HG03439 (cell line): ENCODE data around the gene CD44.

ENCODE experiments used
- ATAC-seq: cut with Tn5 transposase; IDR thresholded peaks from one replicate; pipeline ENCODE4 v1.9.1; 2021; ENCODE audit warnings: mild to moderate bottlenecking, moderate library complexity; ENCODE audit not compliant: unreplicated experiment

Gene CD44

GRCh38 chr11:35136311-35136710 lies 2.7 kb upstream of the CD44 start:
- ATAC-seq, result no peak

GRCh38 chr11:35138058-35138457 lies 913 bp upstream of the CD44 start:
- no peak for ATAC-seq

- ATAC-seq, result no peak
Measured at GRCh38 chr11:35138606-35138942, 397 bp upstream of the CD44 start.

GRCh38 chr11:35139722-35140282 lies 831 bp downstream of the CD44 start:
- ATAC-seq, result no peak

DNA sequence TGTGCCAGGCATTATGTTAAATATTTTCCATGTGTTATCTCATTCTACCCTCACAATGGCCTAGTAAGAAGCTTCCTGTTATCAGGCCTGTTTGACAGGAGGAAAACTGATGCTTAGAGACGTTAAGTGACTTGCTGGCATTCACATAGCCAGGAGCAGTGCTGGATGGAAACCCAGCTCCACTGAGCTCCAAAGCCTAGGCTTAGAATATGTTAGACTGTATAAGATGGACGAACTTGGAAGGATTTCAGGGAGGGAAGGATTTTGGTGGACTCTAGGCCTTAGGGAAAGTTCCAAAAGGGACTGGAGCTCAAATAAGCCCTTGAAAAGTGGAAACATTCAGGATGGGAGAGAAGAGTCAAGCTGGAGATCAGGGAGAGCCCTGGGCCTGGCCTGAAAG lies 2.1 kb downstream of the CD44 start:
- no peak for ATAC-seq

DNA sequence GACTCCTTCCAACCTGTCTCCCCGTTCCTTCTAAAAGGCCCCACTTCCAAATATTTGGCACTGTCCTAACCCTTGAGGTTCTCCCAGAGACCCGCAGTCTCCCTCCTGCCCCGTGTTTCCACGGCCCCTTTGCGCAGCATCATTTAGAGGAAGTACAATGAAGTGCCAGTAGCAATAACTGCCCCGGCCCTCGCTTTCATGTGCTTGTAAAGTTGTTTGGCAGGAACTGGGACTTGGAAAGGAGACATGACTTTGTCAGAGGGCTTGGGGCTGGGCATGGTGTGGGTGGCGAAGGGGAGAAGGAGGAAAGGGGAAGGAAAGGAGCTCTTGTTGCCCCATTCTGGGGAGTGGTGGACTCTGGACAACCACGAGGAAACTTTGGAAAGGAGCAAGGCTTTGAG lies 2.6 kb downstream of the CD44 start:
- ATAC-seq, result no peak

- ATAC-seq, result no peak
Measured at GRCh38 chr11:35142481-35143075, 3.6 kb downstream of the CD44 start.

- ATAC-seq, result no peak
Measured at GRCh38 chr11:35143297-35144135, 4.5 kb downstream of the CD44 start.

- ATAC-seq, result peak; percentile 45
Measured at GRCh38 chr11:35144136-35144741, 5.3 kb downstream of the CD44 start.

DNA sequence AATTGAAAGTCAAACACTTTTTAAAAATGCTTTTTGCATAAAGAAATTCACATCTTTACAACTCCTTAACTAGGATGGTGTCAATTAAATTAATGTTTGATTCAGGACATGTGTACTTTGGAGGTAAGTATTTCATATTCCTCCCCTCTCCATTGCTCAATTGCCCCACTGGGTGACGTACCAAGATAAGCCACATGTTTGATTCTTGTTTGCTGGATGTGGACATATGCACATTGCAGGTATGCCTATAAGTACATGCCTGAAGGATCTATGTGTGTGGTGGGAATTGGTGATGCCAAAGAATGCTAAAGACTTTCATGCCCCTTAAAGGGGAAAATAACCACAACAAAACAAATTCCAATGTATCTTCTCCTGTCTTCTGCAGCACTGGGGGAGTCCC lies 5.8 kb downstream of the CD44 start:
- no peak for ATAC-seq

DNA sequence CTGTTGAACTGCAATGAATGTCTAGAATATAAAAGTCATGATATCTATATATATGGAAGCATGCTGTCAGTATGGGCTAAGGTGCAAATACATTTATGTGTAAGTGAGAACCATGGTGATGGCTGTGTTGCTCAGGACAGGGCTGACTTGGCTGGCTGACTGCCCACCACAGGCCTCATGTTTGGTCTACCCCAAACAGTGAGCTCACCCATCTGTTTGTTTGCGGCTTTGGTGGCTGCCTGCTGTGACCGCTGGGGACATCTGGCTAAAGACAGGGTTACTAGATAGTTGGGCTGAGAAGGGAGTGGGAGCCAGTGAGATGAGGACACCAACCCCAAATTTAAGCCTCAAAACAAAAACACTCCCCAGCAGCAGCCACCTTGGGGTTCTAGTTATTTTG lies 6.3 kb downstream of the CD44 start:
- peak; percentile 68 for ATAC-seq

DNA sequence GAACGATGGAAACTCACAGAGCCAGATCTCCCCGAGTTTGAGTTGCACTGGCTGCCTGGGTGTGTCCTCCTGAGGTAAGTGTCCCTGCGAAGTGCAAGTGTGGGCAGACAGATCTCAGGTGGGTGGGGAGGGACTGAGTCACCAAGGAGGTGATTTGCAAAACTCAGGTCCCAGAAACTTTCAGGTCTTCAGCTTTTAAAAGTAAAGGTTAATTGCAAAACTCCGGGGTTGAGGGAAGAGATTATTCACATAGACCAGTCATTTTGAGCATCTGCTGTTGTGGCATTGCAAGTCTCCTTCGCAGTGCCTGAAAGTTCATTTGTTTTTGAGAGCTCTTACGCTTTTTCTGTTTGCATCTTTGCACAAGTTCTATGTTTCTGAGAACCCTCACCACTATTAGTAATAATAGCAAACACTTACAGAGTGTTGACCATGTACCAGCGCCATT lies 7.1 kb downstream of the CD44 start:
- peak; percentile 39 for ATAC-seq

DNA sequence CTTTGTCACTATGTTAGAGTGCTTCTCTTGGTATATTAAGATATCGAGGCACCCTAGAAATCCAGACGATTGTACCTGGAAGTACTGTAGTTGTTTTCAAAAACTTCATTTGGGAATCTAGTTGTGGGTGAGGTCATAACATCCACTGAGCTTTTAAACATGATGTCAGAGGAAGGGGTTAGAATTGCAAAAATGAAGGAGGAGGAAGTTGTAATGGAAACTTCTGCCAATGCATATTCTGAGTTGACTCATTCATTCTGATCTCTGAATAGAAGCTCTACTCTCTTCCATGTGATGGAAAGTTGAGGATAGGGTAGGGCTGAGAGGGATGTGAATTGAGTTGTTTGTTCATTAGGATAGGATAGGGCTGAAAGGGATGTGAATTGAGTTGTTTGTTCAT lies 7.7 kb downstream of the CD44 start:
- no peak for ATAC-seq

GRCh38 chr11:35147235-35147634 lies 8.3 kb downstream of the CD44 start:
- no peak for ATAC-seq

DNA sequence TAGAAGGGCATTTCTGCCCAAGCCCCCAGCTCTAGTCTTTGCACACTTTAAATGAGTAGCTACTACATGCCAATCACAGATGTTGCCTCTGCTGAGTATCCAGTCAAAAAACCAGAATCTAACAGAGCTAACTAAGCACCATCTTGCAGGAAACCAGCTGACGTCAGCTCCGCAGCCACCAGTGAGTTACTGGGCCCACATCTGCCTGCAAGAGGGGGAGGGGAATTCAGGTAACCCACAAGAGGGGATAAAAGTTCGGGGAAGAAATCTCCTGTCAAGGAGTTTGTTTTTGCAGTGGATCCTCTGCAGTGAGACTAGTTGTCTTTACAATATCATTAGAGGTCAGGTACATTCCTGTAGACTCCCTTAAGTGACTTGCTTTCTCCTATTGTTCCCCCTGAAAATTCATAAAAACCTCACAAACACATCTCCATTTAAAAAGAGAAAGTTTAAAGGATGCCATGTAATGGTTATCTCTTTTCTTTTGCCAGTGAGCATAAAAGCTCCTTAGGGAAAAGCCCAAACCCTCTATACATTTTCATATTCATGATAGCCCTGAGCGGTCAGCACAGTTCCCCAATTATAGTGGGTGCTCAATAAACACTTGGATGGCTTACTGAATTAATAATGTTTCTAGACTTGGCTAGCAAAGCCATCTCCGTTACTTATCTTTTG lies 9.3 kb downstream of the CD44 start:
- no peak for ATAC-seq

DNA sequence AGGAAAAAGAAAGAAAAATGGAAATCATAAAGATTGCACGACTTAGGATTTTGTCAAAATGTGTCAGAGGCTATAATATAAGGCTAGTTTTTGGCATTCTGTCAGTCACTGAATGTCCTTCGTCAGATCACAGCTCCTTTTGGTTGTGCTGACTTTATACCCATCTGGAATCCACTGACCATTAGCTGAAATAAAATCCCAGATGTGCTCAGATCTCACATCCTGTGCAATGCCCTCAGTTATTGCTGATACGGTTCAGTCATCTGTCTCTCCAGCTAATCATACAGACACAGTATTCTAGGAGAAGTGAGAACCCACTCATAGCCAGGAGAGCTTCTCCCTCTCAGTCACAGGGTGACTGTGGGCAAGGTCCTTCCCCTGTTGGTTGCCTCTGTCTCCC lies 11.5 kb downstream of the CD44 start:
- no peak for ATAC-seq

DNA sequence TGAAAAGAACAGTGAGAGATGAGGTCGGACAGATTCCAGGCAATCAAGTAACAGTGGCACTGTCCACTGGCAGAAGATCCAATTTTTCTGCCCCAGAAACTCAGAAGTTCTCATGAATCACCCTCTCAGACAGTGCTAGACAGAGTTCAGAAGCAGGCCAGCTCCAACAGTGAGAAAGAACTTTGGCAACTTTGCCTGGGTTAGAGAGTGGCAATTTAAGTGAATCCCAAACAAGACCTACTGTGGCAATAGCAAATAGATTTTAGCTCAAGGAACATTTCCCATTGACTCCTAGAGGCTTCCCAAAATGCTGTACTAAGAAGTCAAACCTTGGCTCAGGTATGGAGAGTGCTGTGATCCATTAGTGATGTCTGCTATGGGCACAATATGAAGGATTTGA lies 12.3 kb downstream of the CD44 start:
- no peak for ATAC-seq

DNA sequence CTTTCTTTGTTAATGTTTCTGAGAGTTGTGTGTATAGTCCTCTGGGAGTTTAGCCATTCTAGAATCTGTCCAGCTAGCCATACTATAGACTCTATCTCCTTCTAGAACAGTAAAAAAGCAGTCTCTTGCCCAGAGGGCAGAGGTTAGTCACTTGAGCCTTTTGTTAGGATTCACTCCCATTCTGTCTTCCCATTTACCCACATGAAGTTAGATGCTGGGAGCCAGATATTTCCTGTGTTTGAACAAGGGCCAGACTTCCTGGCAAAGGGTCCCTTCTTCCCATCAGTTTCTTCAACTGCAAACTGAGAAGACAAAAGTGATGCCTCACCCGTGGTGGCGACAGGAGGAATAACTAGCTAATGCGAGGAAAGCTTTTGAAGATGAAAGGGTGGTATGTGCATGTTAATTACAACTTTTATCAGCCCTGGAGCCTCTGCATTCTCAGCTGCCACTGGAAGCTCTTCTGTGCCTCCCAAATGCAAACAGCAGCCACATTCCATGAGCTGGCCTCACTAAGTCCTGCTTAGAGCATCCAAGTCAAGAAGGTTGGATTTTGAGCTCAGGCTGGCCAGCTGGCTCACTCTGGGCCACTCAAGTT lies 12.8 kb downstream of the CD44 start:
- ATAC-seq, result no peak

- no peak for ATAC-seq
Measured at GRCh38 chr11:35152575-35152974, 13.6 kb downstream of the CD44 start.

- ATAC-seq, result no peak
Measured at GRCh38 chr11:35153280-35153679, 14.3 kb downstream of the CD44 start.

DNA sequence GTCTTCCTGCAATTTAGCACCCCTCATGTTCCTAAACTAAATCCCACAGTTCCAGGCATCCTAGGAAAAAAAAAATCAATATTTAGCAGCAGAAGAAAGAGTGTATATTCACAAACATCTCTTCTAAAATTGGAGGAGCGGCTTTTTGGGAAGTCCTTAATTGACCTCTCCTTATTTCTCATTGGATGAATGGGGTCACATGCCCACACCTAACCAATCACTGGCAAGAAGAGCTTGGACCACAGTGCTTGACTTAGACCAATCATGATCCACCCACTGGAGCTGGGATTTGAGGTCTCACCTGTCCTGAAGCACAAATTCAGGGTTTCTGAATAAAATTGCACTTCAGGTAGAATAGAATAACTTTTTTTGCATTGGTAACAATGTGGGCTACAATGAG lies 16.0 kb downstream of the CD44 start:
- no peak for ATAC-seq
